CD14-positive monocyte (primary cell): ENCODE data around the gene ZCCHC9. TPM values are rescaled to one million over a fixed set of nuclear protein-coding genes. Genes with fewer than 3 reads are reported as not detected.
"Not testable (repeated sequence)": the region's sequence is repeated elsewhere in the genome, so short reads cannot be mapped to it uniquely, and the experiment has no call there.

Source experiments
- DNase-seq, 3 donors: peaks; one replicate each; pipeline ENCODE4 v3.0.0-alpha.2; 2011 to 2022
- H2AFZ ChIP-seq: 2 replicates; pipeline ENCODE4 v1.6.0; 2012; ENCODE audit warnings: mild to moderate bottlenecking, low read depth, low read length, inconsistent platforms; ENCODE audit not compliant: insufficient read depth, poor library complexity, severe bottlenecking
- H3K27ac ChIP-seq, 2 donors: 1 replicate in 1 of 2; 2 replicates in 1 of 2; pipeline ENCODE4 v1.5.1; 2012 to 2013; ENCODE audit warnings: low read length in 2 of 2, control low read depth in 1 of 2, inconsistent platforms in 1 of 2, low read depth in 1 of 2, mild to moderate bottlenecking in 1 of 2
- H3K27me3 ChIP-seq, 2 donors: one replicate each; pipeline versions ENCODE4 v1.6.0 to v1.6.1; 2011 to 2013; ENCODE audit warnings: low read length in 2 of 2; ENCODE audit not compliant: control insufficient read depth in 2 of 2, insufficient read depth in 2 of 2
- H3K36me3 ChIP-seq, 2 donors: replicated peaks in 1 of 2; 1 replicate in 1 of 2; 2 replicates in 1 of 2; pipeline versions ENCODE4 v1.5.1 to v1.6.1; 2012 to 2013; ENCODE audit warnings: low read length in 2 of 2, control low read depth in 1 of 2, inconsistent platforms in 1 of 2, mild to moderate bottlenecking in 1 of 2; ENCODE audit not compliant: insufficient read depth in 2 of 2, control insufficient read depth in 1 of 2
- H3K4me1 ChIP-seq, 2 donors: 1 replicate in 1 of 2; 2 replicates in 1 of 2; pipeline versions ENCODE4 v1.5.1 to v1.6.1; 2012 to 2013; ENCODE audit warnings: low read length in 2 of 2, control low read depth in 1 of 2, inconsistent platforms in 1 of 2, mild to moderate bottlenecking in 1 of 2, moderate library complexity in 1 of 2; ENCODE audit not compliant: insufficient read depth in 2 of 2, control insufficient read depth in 1 of 2
- H3K4me2 ChIP-seq: replicated peaks from 2 replicates; pipeline ENCODE3; 2012; ENCODE audit warnings: low read length, moderate library complexity, mild to moderate bottlenecking; ENCODE audit not compliant: poor library complexity, severe bottlenecking; ENCODE audit errors: extremely low read depth
- H3K4me3 ChIP-seq, 3 experiments: fragments of 200-600 bp in 1 of 3; sonication (generic) in 1 of 3; replicated peaks in 1 of 3; 1 replicate in 2 of 3; 2 replicates in 1 of 3; pipeline ENCODE4 v1.5.1; 2011 to 2013; ENCODE audit warnings: low read length in 3 of 3, mild to moderate bottlenecking in 3 of 3, control low read depth in 2 of 3, low read depth in 2 of 3, inconsistent platforms in 1 of 3, moderate library complexity in 1 of 3
- H3K79me2 ChIP-seq: 2 replicates; pipeline ENCODE4 v1.6.0; 2012; ENCODE audit warnings: mild to moderate bottlenecking, control low read depth, inconsistent platforms, low read length, moderate library complexity; ENCODE audit not compliant: insufficient read depth
- H3K9ac ChIP-seq: 2 replicates; pipeline ENCODE4 v1.6.0; 2017; ENCODE audit warnings: low read length, mild to moderate bottlenecking; ENCODE audit not compliant: insufficient read depth, poor library complexity, severe bottlenecking
- H3K9me3 ChIP-seq, 2 donors: replicated peaks in 1 of 2; 1 replicate in 1 of 2; 2 replicates in 1 of 2; pipeline versions ENCODE4 v1.5.1 to v1.6.1; 2012 to 2013; ENCODE audit warnings: low read length in 2 of 2, control low read depth in 1 of 2; ENCODE audit not compliant: control insufficient read depth in 1 of 2, insufficient read depth in 1 of 2
- H4K20me1 ChIP-seq: 2 replicates; pipeline ENCODE4 v1.6.0; 2012; ENCODE audit warnings: mild to moderate bottlenecking, low read length, control low read depth, moderate library complexity; ENCODE audit not compliant: insufficient read depth
- H3K27ac Mint-ChIP-seq, 7 donors: one replicate each; pipeline ENCODE4 v1.8.0; 2020; ENCODE audit warnings: mild to moderate bottlenecking in 7 of 7, mixed read lengths in 7 of 7, moderate library complexity in 6 of 7, inconsistent platforms in 2 of 7
- H3K27me3 Mint-ChIP-seq, 3 donors: one replicate each; pipeline ENCODE4 v1.8.0; 2021 to 2022; ENCODE audit warnings: low read depth in 3 of 3, mild to moderate bottlenecking in 3 of 3, mixed read lengths in 3 of 3, moderate library complexity in 3 of 3, inconsistent platforms in 1 of 3
- H3K36me3 Mint-ChIP-seq, 2 donors: one replicate each; pipeline ENCODE4 v1.8.0; 2020; ENCODE audit warnings: mixed read lengths in 2 of 2, inconsistent platforms in 1 of 2, mild to moderate bottlenecking in 1 of 2
- H3K4me1 Mint-ChIP-seq: one replicate; pipeline ENCODE4 v1.8.0; 2020; ENCODE audit warnings: mild to moderate bottlenecking, mixed read lengths
- H3K4me3 Mint-ChIP-seq, 2 donors: one replicate each; pipeline ENCODE4 v1.8.0; 2020; ENCODE audit warnings: mild to moderate bottlenecking in 2 of 2, mixed read lengths in 2 of 2, moderate library complexity in 1 of 2
- H3K9me3 Mint-ChIP-seq, 7 donors: one replicate each; pipeline ENCODE4 v1.8.0; 2020 to 2022; ENCODE audit warnings: mixed read lengths in 7 of 7, mild to moderate bottlenecking in 6 of 7, moderate library complexity in 6 of 7, inconsistent platforms in 2 of 7
- CTCF ChIP-seq: fragments of 200-600 bp; IDR thresholded peaks from one replicate; pipeline ENCODE4 v1.8.0; 2022; ENCODE audit warnings: antibody characterized with exemption, mild to moderate bottlenecking
- whole genome bisulfite sequencing: methylation state at CpG from one replicate; pipeline ENCODE4 v1.1.5; 2013; ENCODE audit warnings: missing lambda C conversion rate; ENCODE audit not compliant: insufficient coverage; 5-methylcytosine and 5-hydroxymethylcytosine counted together
- intact Hi-C, 2 donors: fragments of 100-400 bp; cut with micrococcal nuclease; formaldehyde crosslinking; loops; one replicate each; pipeline versions ENCODE4 v1.15.0 to v1.15.1; 2023
- polyA plus RNA-seq, 3 donors: library from polyadenylated mRNA; depleted of rRNA in 1 of 3; unstranded in 2 of 3; stranded (reverse) in 1 of 3; fragments of 300-500 nt in 2 of 3; fragments of >200 nt in 1 of 3; fragmentation: Illumina TruSeq in 2 of 3; gene quantifications; 1 replicate in 2 of 3; 2 replicates in 1 of 3; pipeline ENCODE4 v1.2.3, GENCODE V29; 2012 to 2021

ZCCHC9 gene
- polyA plus RNA-seq, 3 donors, result 10.6 to 15.9 (median 14.6) TPM

- H3K27me3 ChIP-seq, result no peaks in the 10 kb centered on the region
- Mint-ChIP-seq H3K36me3 (peaks cover 0 to 16% of the 10 kb centered on the region in 2 donors), H3K4me1 (no peaks in the 10 kb centered on the region), H3K9me3 (peaks cover 14 to 39% (median 29%) of the 10 kb centered on the region in 7 donors), H3K27me3 (peaks cover 1 to 2% (median 1%) of the 10 kb centered on the region in 3 donors), H3K27ac (no peak overlapping the region), H3K4me3 (no peak overlapping the region)
- H3K9ac ChIP-seq, result no peak overlapping the region
- intact Hi-C loops, result no loop called here
- H4K20me1 ChIP-seq, result no peaks in the 10 kb centered on the region
- WGBS, result 33% methylated on average over 1 of the region's 2 CpGs
- peaks cover 15 to 20% of the 10 kb centered on the region in 2 donors for H3K9me3 ChIP-seq
- H3K4me3 ChIP-seq, result no peak overlapping the region
- no peaks in the 10 kb centered on the region for H3K4me1 ChIP-seq
- no peak for DNase-seq
- no peak overlapping the region for H2AFZ ChIP-seq
- H3K36me3 ChIP-seq, result no peaks in the 10 kb centered on the region
- H3K27ac ChIP-seq, result no peak overlapping the region
- H3K79me2 ChIP-seq, result peaks cover 11% of the 10 kb centered on the region
- TF ChIP-seq CTCF, result no peak
- H3K4me2 ChIP-seq, result no peak overlapping the region
Measured at GRCh38 chr5:81292130-81292529, 9.3 kb upstream of the ZCCHC9 start.

GRCh38 chr5:81294021-81294420, 7.4 kb upstream of the ZCCHC9 start:
- H3K36me3 ChIP-seq, H3K4me1 Mint-ChIP-seq, H3K4me1 ChIP-seq, DNase-seq, H3K79me2 ChIP-seq, H3K9ac ChIP-seq, H3K27ac Mint-ChIP-seq, H3K4me3 ChIP-seq, H3K4me3 Mint-ChIP-seq, H3K27me3 Mint-ChIP-seq, H3K27ac ChIP-seq, intact Hi-C loops, H4K20me1 ChIP-seq, H3K27me3 ChIP-seq, H3K4me2 ChIP-seq, H2AFZ ChIP-seq: not testable (repeated sequence)
- H3K36me3 Mint-ChIP-seq, result peaks cover 0 to 12% of the 10 kb centered on the region in 2 donors
- WGBS, result no CpG with 5 or more reads among the region's 5 CpGs
- peaks cover 14 to 39% (median 29%) of the 10 kb centered on the region in 7 donors for H3K9me3 Mint-ChIP-seq
- peaks cover 15 to 20% of the 10 kb centered on the region in 2 donors for H3K9me3 ChIP-seq
